NT2/D1 (cell line): ENCODE data around the gene SLC66A2.

ENCODE experiments used
- YY1 ChIP-seq: IDR thresholded peaks from 2 replicates; pipeline ENCODE4 v1.6.1; 2011; ENCODE audit not compliant: insufficient read length, insufficient read depth
- ZNF274 ChIP-seq: IDR thresholded peaks from 2 replicates; pipeline ENCODE4 v1.6.1; 2011; ENCODE audit warnings: mild to moderate bottlenecking, low read depth, low read length

DNA sequence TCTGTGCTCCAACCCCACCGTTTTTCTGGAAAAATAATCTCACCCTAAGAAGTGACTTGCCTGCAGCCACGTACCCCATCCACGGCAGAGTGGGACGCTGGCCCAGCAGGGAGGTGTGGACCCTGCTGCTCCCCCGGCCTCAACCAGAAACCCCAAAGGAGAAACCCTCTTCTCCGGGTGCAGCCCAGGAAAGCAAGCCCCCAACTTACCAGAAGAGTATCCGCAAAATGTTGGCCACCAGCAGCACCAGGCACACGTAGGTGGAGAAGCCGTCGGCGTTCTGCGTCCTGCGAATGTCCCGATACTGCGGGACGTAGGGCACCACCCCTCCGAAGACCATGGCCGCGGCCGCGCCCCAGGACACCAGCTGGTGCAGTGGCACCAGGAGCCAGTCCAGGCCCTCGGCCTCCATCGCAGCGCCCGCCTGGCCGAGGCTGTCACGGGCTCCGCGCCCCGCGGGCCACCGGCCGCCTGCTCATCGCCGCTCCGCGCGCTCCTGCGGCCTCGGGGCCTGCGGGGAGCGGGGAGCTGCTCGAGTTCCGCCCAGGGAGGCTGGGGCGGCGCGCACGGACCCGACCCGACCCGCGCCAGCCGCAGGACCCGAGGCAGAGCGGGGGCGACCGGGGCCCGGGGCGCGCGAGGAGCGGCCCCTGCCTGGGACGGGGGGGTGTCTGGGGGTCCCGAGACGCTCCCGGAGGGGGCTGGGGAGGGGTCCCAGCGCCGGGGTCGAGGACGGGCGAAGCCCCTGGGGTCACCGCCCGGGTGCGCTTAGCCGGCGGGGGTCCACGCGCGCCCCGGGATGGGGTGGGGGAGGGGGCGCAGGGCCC is 725 bp downstream of the SLC66A2 start:
- TF ChIP-seq YY1 (no peak), ZNF274 (no peak)
